ENCODE data around the gene OAS3.

- TF ChIP-seq, protein P1, sequence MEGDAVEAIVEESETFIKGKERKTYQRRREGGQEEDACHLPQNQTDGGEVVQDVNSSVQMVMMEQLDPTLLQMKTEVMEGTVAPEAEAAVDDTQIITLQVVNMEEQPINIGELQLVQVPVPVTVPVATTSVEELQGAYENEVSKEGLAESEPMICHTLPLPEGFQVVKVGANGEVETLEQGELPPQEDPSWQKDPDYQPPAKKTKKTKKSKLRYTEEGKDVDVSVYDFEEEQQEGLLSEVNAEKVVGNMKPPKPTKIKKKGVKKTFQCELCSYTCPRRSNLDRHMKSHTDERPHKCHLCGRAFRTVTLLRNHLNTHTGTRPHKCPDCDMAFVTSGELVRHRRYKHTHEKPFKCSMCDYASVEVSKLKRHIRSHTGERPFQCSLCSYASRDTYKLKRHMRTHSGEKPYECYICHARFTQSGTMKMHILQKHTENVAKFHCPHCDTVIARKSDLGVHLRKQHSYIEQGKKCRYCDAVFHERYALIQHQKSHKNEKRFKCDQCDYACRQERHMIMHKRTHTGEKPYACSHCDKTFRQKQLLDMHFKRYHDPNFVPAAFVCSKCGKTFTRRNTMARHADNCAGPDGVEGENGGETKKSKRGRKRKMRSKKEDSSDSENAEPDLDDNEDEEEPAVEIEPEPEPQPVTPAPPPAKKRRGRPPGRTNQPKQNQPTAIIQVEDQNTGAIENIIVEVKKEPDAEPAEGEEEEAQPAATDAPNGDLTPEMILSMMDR (IDR thresholded peaks at IDR 0.05; ENCODE audit: low read depth, low read length) = no peak
- no peak for TF ChIP-seq EZH2phosphoT487 (IDR thresholded peaks at IDR 0.05; ENCODE audit: low read depth)
These were observed 25.1 kb downstream of the OAS3 start for GRCh38 chr12:112963227-112963861.

Data from OCI-LY3 (cell line).